Spleen (tissue), 7 donors: Measurements from ENCODE around the gene RPLP1.

Source experiments
- POLR2A ChIP-seq, 3 donors: fragments of 450-650 bp; IDR thresholded peaks; one replicate each; pipeline ENCODE4 v1.5.1; 2017; ENCODE audit warnings: antibody characterized with exemption in 3 of 3, mild to moderate bottlenecking in 1 of 3
- POLR2AphosphoS5 ChIP-seq, 3 donors: sonication (generic); formaldehyde crosslinking; IDR thresholded peaks; one replicate each; pipeline ENCODE4 v1.5.1; 2017; ENCODE audit warnings: antibody characterized with exemption in 3 of 3
- TF ChIP-seq, protein P1 (sequence below), 11 experiments: fragments of 200-600 bp in 7 of 11; fragments of 450-650 bp in 4 of 11; sonication (generic) in 4 of 11; IDR thresholded peaks in 8 of 11; conservative IDR thresholded peaks in 3 of 11; 1 replicate in 7 of 11; 2 replicates in 4 of 11; pipeline versions ENCODE4 v1.4.0 to v1.8.0; 2016 to 2021; ENCODE audit warnings: antibody characterized with exemption in 11 of 11, inconsistent platforms in 4 of 11, mild to moderate bottlenecking in 1 of 11
- donor health status: DM: no; HTN: no; CAD: no; lungs with moderate emphysema.
- donor health status: DM: no; HTN: no; CAD: no.
- donor health status: DM: no; HTN: no; CAD: no.

DNA sequence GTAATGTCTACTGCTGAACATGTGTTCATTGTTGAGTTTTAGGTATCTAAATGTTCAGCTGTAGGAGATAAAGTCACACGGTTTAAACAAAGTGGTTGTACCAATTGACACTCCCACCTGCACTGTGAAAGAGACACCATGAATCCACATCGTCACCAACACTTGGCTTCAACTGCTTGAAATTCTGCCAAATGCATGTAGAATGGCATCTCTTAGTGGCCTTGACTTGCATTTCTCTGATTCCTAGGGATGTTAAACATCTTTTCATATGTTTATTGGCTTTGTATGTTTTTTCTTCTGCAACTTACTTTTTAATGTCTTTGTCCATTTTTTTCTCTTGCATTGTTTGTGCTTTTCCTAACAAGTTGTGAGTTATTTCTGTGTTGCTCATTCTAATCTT lies 43.4 kb downstream of the RPLP1 start:
- TF ChIP-seq, protein P1, sequence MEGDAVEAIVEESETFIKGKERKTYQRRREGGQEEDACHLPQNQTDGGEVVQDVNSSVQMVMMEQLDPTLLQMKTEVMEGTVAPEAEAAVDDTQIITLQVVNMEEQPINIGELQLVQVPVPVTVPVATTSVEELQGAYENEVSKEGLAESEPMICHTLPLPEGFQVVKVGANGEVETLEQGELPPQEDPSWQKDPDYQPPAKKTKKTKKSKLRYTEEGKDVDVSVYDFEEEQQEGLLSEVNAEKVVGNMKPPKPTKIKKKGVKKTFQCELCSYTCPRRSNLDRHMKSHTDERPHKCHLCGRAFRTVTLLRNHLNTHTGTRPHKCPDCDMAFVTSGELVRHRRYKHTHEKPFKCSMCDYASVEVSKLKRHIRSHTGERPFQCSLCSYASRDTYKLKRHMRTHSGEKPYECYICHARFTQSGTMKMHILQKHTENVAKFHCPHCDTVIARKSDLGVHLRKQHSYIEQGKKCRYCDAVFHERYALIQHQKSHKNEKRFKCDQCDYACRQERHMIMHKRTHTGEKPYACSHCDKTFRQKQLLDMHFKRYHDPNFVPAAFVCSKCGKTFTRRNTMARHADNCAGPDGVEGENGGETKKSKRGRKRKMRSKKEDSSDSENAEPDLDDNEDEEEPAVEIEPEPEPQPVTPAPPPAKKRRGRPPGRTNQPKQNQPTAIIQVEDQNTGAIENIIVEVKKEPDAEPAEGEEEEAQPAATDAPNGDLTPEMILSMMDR (IDR thresholded peaks at IDR 0.05 in 8 of 11, conservative IDR thresholded peaks at IDR 0.05 in 3 of 11), result no peak
- TF ChIP-seq POLR2AphosphoS5 (IDR thresholded peaks at IDR 0.05), result no peak
- no peak for TF ChIP-seq POLR2A (IDR thresholded peaks at IDR 0.05)
